NCI-H2029 (cell line): ENCODE results near the gene ABLIM3.
A peak's percentile ranks its signal among the peaks of the same experiment; 100 is the strongest.

ENCODE experiments used
- DNase-seq: peaks from one replicate; lab custom pipeline; 2025; lab: John Stamatoyannopoulos, UW

The ABLIM3 gene

DNA sequence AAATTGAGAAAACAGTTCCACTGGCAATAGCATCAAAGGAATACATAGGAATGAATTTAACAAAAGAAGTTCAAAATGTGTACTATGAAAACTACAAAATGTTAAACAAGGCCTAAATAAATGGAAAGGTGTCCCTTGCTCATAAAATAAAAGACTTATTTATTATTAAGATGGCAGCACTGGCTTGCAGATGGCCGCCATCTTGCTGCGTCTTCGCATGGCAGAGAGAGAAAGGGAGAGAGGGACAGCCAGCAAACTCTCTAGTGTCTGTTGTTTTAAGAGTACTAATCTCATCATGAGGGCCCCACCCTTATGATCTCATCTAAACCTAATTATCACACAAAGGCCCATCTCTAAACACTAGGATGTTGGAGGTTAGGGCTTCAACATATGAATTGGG lies 47.1 kb downstream of the ABLIM3 start:
- DNase-seq = no peak

DNA sequence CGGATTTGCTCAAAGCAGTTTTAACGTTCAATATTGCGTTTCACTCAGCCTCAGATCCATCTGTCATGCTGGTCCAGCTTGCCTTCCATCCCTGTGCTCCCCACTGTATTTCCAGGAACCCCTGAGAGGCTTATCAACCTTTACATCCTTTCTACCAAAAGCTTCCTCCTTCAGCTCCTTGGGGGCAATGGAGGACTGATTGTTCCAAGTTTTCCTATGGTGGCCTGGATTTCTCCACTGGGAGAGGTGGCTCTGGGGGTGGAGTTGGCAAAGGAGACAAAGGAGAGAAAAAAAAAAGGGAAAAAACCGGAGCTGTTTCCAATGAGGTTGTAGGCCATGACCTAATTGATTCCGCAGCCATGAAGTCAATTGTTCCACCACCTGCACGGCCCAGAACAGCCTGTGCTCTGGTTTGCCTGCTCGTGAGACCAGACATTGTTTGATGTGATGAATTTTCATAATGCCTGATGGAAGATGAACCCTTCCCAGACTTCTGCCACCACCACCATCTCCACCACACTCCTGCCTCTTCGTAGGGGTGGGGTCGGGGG lies 54.1 kb downstream of the ABLIM3 start:
- no peak for DNase-seq

GRCh38 chr5:149195962-149196361 lies 54.7 kb downstream of the ABLIM3 start:
- DNase-seq = no peak

GRCh38 chr5:149198148-149198547 lies 56.9 kb downstream of the ABLIM3 start:
- no peak for DNase-seq

DNA sequence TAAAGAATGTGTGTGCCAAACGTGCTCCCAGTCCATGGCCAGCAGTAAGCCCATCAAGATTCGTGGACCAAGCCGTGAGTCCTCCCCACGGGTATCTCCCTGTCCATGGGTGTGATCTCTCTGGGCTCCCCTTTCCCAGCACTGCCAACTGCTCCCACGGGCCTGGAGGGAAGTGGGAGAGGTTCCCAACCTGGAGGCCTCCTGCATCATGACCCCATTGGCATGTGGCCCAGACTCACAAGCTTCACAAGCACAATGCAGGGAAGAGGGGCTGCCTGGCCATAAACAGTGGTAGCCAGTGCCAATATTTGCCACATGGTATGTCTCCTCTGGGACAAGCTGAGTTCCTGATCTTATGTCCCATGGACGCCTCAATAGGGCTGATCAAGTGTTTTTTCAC lies 59.1 kb downstream of the ABLIM3 start:
- DNase-seq = no peak

DNA sequence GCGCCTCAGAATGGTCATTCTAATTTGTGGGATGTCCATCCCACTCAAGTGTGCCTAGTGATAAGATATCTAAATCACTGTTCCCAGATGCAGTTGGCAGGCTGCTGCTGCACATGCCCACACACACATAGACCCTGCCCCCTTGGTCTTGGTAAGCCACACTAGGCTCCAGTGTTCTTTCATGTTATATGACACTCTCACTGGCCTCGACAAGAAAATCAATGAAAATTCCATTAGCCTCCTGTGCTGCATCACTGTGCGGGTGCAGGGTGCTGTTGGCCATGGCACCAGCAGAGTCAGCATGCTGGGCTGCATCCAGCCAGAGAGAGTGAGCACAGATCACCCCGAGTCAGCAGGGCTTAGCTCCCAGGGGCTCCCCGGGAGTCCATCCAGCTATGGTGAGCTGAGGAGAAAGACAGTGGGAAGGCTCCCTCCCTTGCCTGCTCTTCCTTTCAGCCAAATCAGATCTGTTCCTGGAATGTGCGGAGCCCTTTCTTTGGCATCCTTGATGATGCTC lies 59.9 kb downstream of the ABLIM3 start:
- DNase-seq = no peak

- no peak for DNase-seq
Observed at GRCh38 chr5:149202910-149203451, 61.7 kb downstream of the ABLIM3 start.

- DNase-seq = no peak
Observed at GRCh38 chr5:149203921-149204441, 62.7 kb downstream of the ABLIM3 start.

GRCh38 chr5:149205625-149206523 lies 64.6 kb downstream of the ABLIM3 start:
- no peak for DNase-seq

DNA sequence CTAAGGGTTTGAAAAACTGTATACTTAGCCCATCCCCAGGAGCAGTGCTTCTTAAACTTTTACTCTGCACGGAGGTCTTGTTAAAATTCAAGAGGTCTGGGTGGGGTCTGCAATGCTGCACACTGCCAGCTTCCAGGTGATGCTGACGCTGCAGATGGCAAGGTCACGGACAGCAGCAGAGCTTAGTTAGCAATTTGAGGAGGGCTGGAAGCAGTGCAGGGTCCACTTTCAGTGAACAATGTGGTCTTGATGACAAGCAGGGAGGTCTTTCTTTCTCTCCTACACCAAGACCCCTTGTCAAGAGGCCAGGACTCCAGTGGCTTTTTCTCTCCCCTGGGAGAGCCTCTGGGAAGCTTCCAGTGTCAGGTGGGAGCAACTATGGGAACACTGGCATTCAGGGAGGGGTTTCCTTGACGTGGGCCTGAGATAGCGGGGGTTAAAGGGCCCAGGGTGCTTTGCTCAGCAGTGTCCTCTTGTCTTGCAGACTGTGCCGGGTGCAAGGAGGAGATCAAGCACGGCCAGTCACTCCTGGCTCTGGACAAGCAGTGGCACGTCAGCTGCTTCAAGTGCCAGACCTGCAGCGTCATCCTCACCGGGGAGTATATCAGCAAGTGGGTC lies 65.3 kb downstream of the ABLIM3 start:
- DNase-seq = no peak

- no peak for DNase-seq
Observed at GRCh38 chr5:149207831-149208230, 66.5 kb downstream of the ABLIM3 start.

DNA sequence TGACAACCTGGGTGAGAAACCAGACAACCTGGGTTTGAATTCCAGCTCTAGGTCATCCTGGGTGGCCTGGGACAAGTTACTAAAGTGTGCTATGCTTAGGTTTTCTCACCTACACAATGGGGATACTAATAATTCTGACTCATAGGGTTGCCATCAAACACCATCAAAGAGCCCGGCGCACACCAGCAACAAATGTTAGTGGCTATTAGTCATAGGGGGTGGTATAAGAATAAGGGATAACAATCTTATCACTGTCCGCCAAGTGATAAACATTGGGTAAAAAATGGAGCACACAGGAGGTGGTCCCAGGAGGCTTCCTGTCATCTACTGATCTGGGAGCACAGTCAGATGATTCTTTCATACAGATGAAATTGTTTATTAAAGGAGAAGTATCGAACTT lies 68.9 kb downstream of the ABLIM3 start:
- DNase-seq = no peak

- DNase-seq = no peak
Observed at GRCh38 chr5:149210968-149211490, 69.7 kb downstream of the ABLIM3 start.

DNA sequence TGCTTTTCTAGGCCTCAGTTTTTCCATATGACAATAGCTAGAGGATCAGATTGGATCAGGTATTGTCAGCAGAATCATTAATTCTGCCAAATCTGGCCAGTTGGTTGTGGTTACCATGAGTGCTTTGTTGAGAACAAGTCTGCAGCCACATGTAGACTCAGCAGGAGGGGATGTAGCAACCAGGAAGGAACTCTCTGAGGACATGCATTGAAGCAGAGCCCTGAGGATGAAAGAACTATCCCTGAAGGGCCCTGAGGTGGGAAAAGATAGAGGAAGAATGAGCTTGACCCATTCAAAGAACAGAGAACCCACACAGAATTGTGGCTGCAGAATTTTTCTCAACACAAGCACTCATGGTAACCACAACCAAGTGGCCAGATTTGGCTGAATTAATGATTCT lies 70.3 kb downstream of the ABLIM3 start:
- no peak for DNase-seq

- no peak for DNase-seq
Observed at GRCh38 chr5:149212198-149212951, 71.1 kb downstream of the ABLIM3 start.

- no peak for DNase-seq
Observed at GRCh38 chr5:149213264-149213880, 72.1 kb downstream of the ABLIM3 start.

DNA sequence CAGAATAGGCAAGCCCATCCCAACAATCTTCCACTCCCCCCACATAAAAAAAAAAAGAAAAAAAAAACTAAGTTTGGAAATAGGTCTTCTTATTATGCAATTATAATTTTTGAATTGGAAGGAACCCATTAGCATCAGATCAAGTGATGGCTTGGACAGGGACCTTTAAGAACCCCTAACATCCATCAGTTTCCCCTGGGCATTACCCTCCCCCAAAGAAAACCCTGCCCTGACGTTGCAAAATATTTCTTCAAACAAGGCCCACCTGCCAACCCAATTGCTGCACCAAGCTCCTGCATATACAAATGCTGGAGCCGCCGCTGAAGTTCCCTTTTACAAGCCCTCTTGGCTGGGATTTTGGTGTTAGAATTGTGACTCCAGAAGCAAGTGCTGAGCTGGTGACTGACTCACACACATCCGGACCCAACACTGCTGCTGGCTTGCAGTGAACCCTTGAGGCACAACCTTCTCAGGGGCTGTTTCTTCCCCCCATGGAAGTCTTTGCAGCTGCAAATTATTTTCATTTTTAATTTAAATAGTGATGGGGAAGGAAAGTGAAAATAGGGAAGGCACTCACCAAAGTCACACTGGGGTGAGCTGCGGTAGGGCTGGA lies 74.3 kb downstream of the ABLIM3 start:
- no peak for DNase-seq

DNA sequence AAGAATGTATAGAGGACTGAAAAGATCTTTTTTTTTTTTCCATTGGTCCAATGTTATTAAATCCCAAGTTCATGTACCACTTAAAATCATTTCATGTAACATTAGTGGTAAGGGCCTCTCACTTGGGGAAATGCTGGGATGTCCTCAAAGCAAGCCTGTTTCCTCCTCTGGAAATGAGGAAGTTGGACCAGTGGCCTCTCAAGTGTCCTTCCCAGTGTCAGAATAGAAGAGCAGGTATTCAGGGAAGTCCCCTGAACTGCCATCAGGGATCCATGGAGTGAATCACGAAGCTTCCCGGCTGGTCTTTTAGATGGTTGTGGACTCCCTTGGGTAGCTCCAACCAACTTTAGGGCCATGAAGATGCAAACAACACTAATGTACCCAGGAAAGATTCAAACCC lies 75.2 kb downstream of the ABLIM3 start:
- DNase-seq = no peak

GRCh38 chr5:149217096-149217802 lies 76.0 kb downstream of the ABLIM3 start:
- no peak for DNase-seq

- peak; percentile 73 for DNase-seq
Observed at GRCh38 chr5:149217803-149218155, 76.5 kb downstream of the ABLIM3 start.
